Measurements from ENCODE around the gene COX10.

DNA sequence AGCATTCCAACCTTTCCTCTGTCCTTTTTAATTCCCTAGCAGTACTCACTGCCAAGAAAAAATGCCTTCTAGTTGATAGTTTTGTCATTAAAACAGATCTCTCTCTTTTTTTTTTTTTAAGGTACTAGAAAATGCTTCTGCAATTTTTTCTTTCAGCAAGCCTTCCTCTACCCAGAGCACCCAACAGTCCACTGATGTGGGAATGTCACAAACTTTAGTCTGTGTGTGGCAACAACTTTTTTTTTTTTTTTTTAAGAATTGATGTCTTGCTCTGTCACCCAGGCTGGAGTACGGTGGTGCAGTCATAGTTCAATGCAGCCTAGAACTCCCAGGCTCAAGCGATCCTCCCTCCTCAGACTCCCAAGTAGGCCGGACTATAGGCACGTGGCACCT lies 132.7 kb downstream of the COX10 start:
- TF ChIP-seq, protein P1, sequence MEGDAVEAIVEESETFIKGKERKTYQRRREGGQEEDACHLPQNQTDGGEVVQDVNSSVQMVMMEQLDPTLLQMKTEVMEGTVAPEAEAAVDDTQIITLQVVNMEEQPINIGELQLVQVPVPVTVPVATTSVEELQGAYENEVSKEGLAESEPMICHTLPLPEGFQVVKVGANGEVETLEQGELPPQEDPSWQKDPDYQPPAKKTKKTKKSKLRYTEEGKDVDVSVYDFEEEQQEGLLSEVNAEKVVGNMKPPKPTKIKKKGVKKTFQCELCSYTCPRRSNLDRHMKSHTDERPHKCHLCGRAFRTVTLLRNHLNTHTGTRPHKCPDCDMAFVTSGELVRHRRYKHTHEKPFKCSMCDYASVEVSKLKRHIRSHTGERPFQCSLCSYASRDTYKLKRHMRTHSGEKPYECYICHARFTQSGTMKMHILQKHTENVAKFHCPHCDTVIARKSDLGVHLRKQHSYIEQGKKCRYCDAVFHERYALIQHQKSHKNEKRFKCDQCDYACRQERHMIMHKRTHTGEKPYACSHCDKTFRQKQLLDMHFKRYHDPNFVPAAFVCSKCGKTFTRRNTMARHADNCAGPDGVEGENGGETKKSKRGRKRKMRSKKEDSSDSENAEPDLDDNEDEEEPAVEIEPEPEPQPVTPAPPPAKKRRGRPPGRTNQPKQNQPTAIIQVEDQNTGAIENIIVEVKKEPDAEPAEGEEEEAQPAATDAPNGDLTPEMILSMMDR (IDR thresholded peaks at IDR 0.05; ENCODE audit: low read depth, low read length) = no peak
- no peak for TF ChIP-seq EZH2phosphoT487 (IDR thresholded peaks at IDR 0.05; ENCODE audit: low read depth)

Measured in OCI-LY3 (cell line).